Measurements from ENCODE around the gene RELN. TPM values are rescaled to one million over a fixed set of nuclear protein-coding genes. Genes with fewer than 3 reads are reported as not detected.

RELN gene
- total RNA-seq, 6 donors from 2014 or later, result 1.1 to 3.6 (median 2.6) TPM; not detected in 1

GRCh38 chr7:104007614-104008013 is 18.2 kb upstream of the RELN start:
- no peak for DNase-seq
- H3K9me3 ChIP-seq, result no peaks in the 10 kb centered on the region
- H3K36me3 ChIP-seq, result no peaks in the 10 kb centered on the region
- no peaks in the 10 kb centered on the region for H3K27me3 ChIP-seq
- no peak overlapping the region for H3K27ac ChIP-seq
- H3K4me1 ChIP-seq, result no peaks in the 10 kb centered on the region
- ATAC-seq (ENCODE audit: low FRiP score in 2 of 2), result no peak
- no peak for TF ChIP-seq EP300 (IDR thresholded peaks at IDR 0.05)
- no peak for TF ChIP-seq POLR2A (IDR thresholded peaks at IDR 0.05)
- no peak for TF ChIP-seq POLR2AphosphoS5 (IDR thresholded peaks at IDR 0.05)
- TF ChIP-seq CTCF (IDR thresholded peaks at IDR 0.05), result no peak
- WGBS, 2 donors, result 71 to 76% methylated on average over 3 of the region's 3 CpGs
- H3K4me3 ChIP-seq, result no peak overlapping the region

GRCh38 chr7:104005197-104005596 is 15.7 kb upstream of the RELN start:
- TF ChIP-seq CTCF (IDR thresholded peaks at IDR 0.05) (no peak), POLR2A (IDR thresholded peaks at IDR 0.05) (no peak), POLR2AphosphoS5 (IDR thresholded peaks at IDR 0.05) (no peak), EP300 (IDR thresholded peaks at IDR 0.05) (no peak)
- DNase-seq (no peak), ATAC-seq (ENCODE audit: low FRiP score in 2 of 2) (no peak)
- Histone ChIP-seq H3K9me3 (no peaks in the 10 kb centered on the region), H3K4me3 (no peak overlapping the region), H3K4me1 (no peaks in the 10 kb centered on the region), H3K36me3 (no peaks in the 10 kb centered on the region), H3K27ac (no peak overlapping the region), H3K27me3 (no peaks in the 10 kb centered on the region)
- WGBS, 2 donors, result 75 to 86% methylated on average over 4 of the region's 4 CpGs

GRCh38 chr7:103996639-103997038 is 7.2 kb upstream of the RELN start:
- no peak for TF ChIP-seq EP300 (IDR thresholded peaks at IDR 0.05)
- no peak for TF ChIP-seq POLR2AphosphoS5 (IDR thresholded peaks at IDR 0.05)
- TF ChIP-seq POLR2A (IDR thresholded peaks at IDR 0.05), result no peak
- TF ChIP-seq CTCF (IDR thresholded peaks at IDR 0.05), result no peak
- Histone ChIP-seq H3K27ac (no peak overlapping the region), H3K4me1 (no peaks in the 10 kb centered on the region), H3K9me3 (no peaks in the 10 kb centered on the region), H3K4me3 (no peak overlapping the region), H3K27me3 (no peaks in the 10 kb centered on the region), H3K36me3 (no peaks in the 10 kb centered on the region)
- ATAC-seq (ENCODE audit: low FRiP score in 2 of 2) (no peak), DNase-seq (no peak)
- WGBS, 2 donors, result 49 to 57% methylated on average over 2 of the region's 2 CpGs

GRCh38 chr7:103996017-103996551 is 6.6 kb upstream of the RELN start:
- WGBS, 2 donors, result 71 to 77% methylated on average over 4 of the region's 4 CpGs
- DNase-seq, result no peak
- no peak overlapping the region for H3K27ac ChIP-seq
- TF ChIP-seq POLR2AphosphoS5 (IDR thresholded peaks at IDR 0.05) (no peak), CTCF (IDR thresholded peaks at IDR 0.05) (no peak), EP300 (IDR thresholded peaks at IDR 0.05) (no peak), POLR2A (IDR thresholded peaks at IDR 0.05) (no peak)
- H3K4me1 ChIP-seq, result no peaks in the 10 kb centered on the region
- H3K36me3 ChIP-seq, result no peaks in the 10 kb centered on the region
- no peaks in the 10 kb centered on the region for H3K27me3 ChIP-seq
- H3K9me3 ChIP-seq, result no peaks in the 10 kb centered on the region
- ATAC-seq (ENCODE audit: low FRiP score in 2 of 2), result no peak
- H3K4me3 ChIP-seq, result no peak overlapping the region

GRCh38 chr7:103995554-103995953 is 6.1 kb upstream of the RELN start:
- Histone ChIP-seq H3K9me3 (no peaks in the 10 kb centered on the region), H3K27me3 (no peaks in the 10 kb centered on the region), H3K4me3 (no peak overlapping the region), H3K27ac (no peak overlapping the region), H3K4me1 (peaks cover under 1 to 2% (median 1%) of the 10 kb centered on the region in 4 donors), H3K36me3 (no peaks in the 10 kb centered on the region)
- TF ChIP-seq POLR2A (IDR thresholded peaks at IDR 0.05) (no peak), EP300 (IDR thresholded peaks at IDR 0.05) (no peak), POLR2AphosphoS5 (IDR thresholded peaks at IDR 0.05) (no peak), CTCF (IDR thresholded peaks at IDR 0.05) (no peak)
- no peak for ATAC-seq (ENCODE audit: low FRiP score in 2 of 2)
- DNase-seq, result no peak
